Measurements from ENCODE around the gene LPP. TPM values are rescaled to one million over a fixed set of nuclear protein-coding genes. Genes with fewer than 3 reads are reported as not detected.

The LPP gene
- total RNA-seq, 2 donors from 2014 or later, result 170 to 246 TPM

GRCh38 chr3:188139466-188139865, 14.5 kb upstream of the LPP start:
- Histone ChIP-seq H3K9me3 (no peaks in the 10 kb centered on the region), H3K36me3 (no peaks in the 10 kb centered on the region), H3K4me3 (no peak overlapping the region), H3K27ac (no peak overlapping the region), H3K27me3 (no peaks in the 10 kb centered on the region), H3K9ac (ENCODE audit: low read depth in 2 of 2, low read length in 2 of 2) (no peak overlapping the region), H3K4me1 (no peaks in the 10 kb centered on the region)
- TF ChIP-seq CTCF (IDR thresholded peaks at IDR 0.05), result no peak
- intact Hi-C loops (cut with DNase I), result no loop called here
- DNase-seq, result no peak

- Histone ChIP-seq H3K4me1 (no peaks in the 10 kb centered on the region), H3K4me3 (no peak overlapping the region), H3K36me3 (no peaks in the 10 kb centered on the region), H3K9me3 (no peaks in the 10 kb centered on the region), H3K9ac (ENCODE audit: low read depth in 2 of 2, low read length in 2 of 2) (no peak overlapping the region), H3K27ac (no peak overlapping the region), H3K27me3 (no peaks in the 10 kb centered on the region)
- DNase-seq, result no peak
- no peak for TF ChIP-seq CTCF (IDR thresholded peaks at IDR 0.05)
- intact Hi-C loops (cut with DNase I), result no loop called here
Observed at GRCh38 chr3:188146219-188146618, 7.7 kb upstream of the LPP start.

GRCh38 chr3:188147782-188148181, 6.2 kb upstream of the LPP start:
- Histone ChIP-seq H3K4me1 (peaks cover 6% of the 10 kb centered on the region), H3K36me3 (no peaks in the 10 kb centered on the region), H3K4me3 (no peak overlapping the region), H3K9ac (ENCODE audit: low read depth in 2 of 2, low read length in 2 of 2) (no peak overlapping the region), H3K27ac (no peak overlapping the region), H3K9me3 (no peaks in the 10 kb centered on the region), H3K27me3 (no peaks in the 10 kb centered on the region)
- no peak for TF ChIP-seq CTCF (IDR thresholded peaks at IDR 0.05)
- intact Hi-C loops (cut with DNase I), result no loop called here
- no peak for DNase-seq

- Histone ChIP-seq H3K4me3 (no peak overlapping the region), H3K36me3 (no peaks in the 10 kb centered on the region), H3K27me3 (no peaks in the 10 kb centered on the region), H3K9ac (ENCODE audit: low read depth in 2 of 2, low read length in 2 of 2) (no peak overlapping the region), H3K4me1 (peaks cover 6% of the 10 kb centered on the region), H3K27ac (no peak overlapping the region), H3K9me3 (no peaks in the 10 kb centered on the region)
- TF ChIP-seq CTCF (IDR thresholded peaks at IDR 0.05), result no peak
- DNase-seq, result no peak
- intact Hi-C loops (cut with DNase I), result no loop called here
Observed at GRCh38 chr3:188148318-188148717, 5.6 kb upstream of the LPP start.

- no peak overlapping the region for H3K27ac ChIP-seq
- H3K9ac ChIP-seq (ENCODE audit: low read depth in 2 of 2, low read length in 2 of 2), result no peak overlapping the region
- intact Hi-C loops (cut with DNase I), result no loop called here
Observed at GRCh38 chr3:188149587-188149986, 4.4 kb upstream of the LPP start.

More at GRCh38 chr3:188149587-188149986, 4.4 kb upstream of the LPP start:
- DNase-seq, result no peak
- Histone ChIP-seq H3K36me3 (no peaks in the 10 kb centered on the region), H3K4me3 (no peak overlapping the region), H3K27me3 (no peaks in the 10 kb centered on the region), H3K9me3 (no peaks in the 10 kb centered on the region), H3K4me1 (peaks cover 6% of the 10 kb centered on the region)
- no peak for TF ChIP-seq CTCF (IDR thresholded peaks at IDR 0.05)

All from colonic mucosa (tissue), 4 donors.